LNCAP (cell line): ENCODE data around the gene ERMP1.

Experiments used
- CTCF ChIP-seq: fragments of 450-650 bp; IDR thresholded peaks from 2 replicates; pipeline ENCODE4 v1.5.1; 2017; ENCODE audit warnings: mild to moderate bottlenecking

The ERMP1 gene

DNA sequence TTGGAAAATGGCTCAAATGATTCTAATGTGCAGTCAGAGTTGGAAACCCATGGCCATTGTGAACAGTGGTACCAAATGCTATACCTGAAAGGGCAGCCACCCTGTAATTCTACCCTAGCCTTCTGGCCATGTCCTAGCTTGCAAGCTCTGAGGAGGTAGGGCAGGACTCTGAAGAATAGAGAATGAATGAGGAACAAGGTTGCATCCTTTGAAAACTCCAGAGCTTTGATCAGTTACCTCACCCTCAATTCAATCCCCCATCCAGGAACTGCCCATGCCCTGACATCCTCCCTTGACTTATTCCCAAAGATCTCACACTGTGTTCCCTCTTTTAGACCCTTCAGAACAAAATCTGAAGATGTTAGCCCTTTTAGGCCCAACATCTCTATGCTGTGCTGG lies 17.8 kb upstream of the ERMP1 start:
- no peak for TF ChIP-seq CTCF

DNA sequence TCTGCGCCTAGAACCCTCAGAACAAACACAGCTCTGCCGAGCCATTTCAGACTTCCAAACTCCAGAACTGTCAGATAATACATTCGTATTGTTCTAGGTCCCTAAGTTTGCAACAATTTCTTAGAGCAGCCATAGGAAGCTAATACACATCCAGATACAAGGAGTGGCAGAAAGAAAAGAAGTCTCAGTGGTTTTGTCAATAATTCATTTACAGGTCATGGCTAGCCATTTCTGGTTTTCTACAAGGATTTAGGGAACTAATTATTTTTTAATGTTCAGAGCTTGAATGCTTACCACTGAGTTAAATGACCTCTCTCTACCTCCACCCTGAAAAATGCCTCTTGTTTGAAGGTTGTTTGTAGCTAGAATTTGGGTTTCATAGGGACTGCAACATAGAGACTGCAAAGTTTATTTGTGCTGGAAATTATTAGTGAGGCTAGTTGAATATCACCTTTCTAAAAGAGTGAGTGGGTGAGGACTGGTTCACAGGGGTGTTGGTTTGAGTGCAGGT lies 15.5 kb upstream of the ERMP1 start:
- no peak for TF ChIP-seq CTCF

DNA sequence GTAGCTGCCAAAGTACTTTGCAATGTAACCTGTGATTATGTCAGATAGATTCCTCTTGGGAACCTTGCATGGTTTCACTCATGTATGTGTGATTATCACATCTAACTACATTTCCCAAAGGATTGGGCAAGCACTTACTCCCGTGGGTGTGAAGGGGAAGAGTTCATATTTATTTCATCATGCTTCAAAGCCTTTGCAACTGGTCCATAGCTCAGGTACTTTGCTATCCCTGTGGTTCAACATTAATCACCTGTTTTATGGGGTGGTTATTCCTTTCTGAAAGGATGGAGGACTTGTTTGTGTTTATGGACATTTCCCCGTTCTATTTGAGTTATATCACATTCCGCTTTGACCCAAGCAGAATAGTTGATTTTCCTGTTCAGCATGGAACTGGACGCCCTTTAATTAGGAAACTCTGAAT lies 13.6 kb upstream of the ERMP1 start:
- TF ChIP-seq CTCF: no peak

DNA sequence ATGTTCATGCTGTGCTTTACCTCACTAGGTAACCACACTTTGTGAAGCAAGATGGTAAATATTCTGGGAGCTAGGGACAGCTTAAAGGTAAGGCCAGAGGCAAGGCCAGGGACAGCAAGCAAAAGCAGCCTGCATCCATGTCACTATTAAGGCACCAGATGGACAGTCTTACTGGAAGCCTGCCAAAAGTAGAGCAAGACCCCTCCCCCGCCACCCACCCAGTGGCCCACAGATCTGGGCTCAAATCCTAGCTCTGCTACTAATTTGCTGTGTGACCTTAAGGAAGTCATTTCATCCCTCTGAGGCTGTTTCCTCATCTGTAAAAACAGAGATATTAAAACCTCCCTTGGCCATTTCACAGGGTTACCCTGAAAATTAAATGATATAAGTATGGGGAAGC lies 13.2 kb upstream of the ERMP1 start:
- no peak for TF ChIP-seq CTCF

DNA sequence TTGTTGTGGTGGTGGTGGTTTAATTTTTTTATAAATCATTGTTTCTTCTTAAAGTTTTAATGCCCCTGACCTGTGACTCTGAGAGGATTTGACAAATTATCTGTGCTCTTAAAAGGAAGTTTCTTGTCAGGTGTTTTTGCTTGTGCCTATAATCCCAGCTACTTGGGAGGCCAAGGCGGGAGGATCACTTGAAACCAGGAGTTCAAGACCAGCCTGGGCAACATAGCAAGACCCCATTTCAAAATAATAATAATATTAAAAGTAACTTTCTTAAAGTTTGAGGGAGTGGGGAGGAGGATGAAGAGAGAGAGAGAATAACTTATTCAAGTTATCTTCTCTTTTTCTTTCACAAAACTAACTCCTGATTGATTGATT lies 12.2 kb upstream of the ERMP1 start:
- no peak for TF ChIP-seq CTCF

GRCh38 chr9:5843794-5844471 lies 11.0 kb upstream of the ERMP1 start:
- TF ChIP-seq CTCF: no peak

DNA sequence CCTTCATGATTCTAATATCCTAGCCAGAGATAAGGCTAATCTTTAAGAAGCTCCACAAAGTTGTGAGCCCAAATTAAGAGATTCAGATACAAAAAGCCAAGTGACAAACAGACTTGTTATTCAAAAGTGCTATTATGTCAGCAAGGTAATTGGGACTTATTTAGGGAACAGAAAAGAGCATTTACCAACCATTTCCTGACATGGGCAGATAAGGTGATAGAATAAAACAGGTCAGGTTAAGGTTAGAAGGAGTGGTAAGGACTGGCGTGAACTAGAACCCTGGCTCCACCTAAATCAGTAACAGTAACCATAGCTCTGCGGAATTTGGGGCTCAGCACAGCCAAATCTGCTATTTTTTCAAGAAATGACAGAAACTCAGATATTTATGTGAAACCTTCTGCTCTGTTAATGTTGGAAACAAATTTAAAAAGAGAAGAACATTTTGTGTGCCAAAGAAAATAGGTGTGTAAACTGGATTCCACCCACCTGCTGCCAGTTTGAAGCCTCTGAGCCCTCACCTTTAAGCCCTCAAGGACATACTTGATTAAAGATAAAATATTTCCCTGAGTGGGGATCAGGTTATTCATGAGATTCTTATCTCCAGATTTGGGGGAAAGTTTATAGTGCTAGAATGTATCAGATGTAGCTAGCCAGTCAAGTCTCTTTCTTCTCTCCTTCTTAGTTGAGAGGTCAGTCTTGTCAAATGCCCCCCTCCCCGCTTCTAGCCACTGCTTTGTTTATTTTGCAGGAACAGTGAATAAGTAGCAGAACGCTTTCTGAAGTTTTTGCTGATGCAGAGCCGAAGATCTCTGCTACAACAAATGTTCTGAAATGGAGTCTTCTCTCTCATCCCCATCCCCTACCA lies 10.2 kb upstream of the ERMP1 start:
- no peak for TF ChIP-seq CTCF
